HG02885 (cell line): Measurements from ENCODE around the gene AIFM2.
"Not testable (repeated sequence)": the region's sequence is repeated elsewhere in the genome, so short reads cannot be mapped to it uniquely, and the experiment has no call there.

Experiments used
- ATAC-seq: cut with Tn5 transposase; IDR thresholded peaks from one replicate; pipeline ENCODE4 v1.9.1; 2021; ENCODE audit warnings: mild to moderate bottlenecking; ENCODE audit not compliant: unreplicated experiment, poor library complexity

AIFM2 gene

DNA sequence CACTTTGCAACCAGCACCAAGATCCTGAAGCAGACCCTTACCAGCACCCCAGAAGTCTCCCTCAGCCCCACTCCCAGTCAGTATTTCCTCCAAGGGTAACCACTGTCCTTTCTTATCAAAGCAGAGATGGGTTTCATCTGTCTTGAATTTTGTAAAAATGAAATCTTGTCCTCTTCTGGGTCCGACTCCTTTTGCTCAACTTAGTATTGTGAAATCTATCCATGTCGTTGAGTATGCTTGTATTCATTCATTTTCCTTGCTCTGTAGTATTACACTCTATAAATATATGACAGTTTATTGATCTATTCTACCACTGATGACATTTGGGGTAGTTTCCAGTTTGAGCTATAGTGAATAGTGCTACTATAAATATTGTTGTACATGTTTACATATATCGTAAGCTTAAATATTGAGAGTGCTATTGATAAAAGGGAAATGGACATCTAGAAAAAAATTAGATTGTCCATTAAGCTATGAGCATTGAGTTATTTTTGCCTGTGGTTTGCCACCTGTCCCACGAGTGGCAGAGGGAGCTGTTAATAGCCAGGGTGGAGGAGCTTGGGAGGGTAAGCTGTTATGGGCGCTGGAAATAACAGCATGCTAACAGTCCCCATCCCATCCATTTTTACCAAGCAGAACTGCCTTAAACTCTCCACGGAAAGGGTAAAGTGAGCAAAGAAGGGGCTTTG is 36.5 kb downstream of the AIFM2 start:
- no peak for ATAC-seq

DNA sequence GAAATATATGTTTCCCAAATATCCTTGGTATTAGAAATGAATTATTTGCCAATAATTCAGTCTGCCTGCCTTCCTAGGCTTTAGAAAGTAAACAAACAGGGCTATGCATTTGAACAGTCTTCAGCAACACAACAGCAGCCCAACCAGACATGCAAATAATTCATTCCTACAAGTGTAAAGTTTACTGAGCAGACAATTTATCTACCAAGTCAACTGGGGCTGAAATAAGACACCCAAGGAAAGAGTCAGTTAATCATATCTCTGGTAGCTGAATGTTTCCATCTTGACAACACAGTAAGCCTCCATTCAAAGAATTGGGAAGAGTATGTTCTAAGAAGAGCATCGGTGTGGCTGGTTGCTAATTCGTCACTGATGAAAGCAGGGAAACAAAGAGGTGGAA is 38.4 kb downstream of the AIFM2 start:
- no peak for ATAC-seq

DNA sequence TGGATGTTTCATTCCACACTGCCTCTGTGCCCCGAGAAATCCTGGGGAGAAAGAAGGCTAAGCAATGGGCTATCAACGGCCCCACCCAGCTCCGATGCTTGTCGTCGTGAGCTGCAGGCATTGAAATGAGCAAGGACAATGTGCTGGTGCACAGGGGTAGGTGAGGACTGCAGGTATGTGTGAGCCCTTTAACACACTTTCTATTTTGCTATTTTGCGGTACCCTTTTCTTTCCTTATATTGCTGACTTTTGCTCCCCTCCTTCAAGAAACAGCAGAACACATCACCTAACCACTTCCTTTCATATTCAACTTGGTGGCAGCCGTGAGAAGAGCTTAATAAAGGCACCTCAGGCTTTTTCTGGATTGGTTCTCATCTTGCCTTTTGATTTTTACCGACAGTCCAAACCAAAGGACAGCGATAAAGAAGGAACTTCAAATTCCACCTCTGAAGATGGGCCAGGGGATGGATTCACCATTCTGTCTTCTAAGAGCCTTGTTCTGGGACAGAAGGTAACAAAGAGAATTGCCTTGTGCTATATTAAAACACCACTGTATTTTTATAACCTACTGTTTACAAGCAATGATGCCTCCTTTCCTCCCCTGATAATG is 39.2 kb downstream of the AIFM2 start:
- ATAC-seq = no peak

DNA sequence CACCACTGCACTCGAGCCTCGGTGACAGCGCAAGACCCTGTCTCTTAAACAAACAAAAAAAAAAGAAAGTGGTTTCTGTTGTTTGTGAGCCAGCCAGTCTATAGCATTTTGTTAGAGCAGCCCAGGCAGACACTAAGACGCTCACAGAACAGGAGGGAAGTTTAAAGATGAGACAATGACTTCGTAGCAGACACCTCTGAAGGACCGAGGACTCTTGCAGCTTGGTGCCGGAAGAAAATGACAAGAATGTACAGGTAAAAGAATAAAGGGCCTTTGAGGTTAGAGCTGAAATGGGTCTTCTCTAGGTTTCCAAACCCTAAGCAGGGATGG is 40.3 kb downstream of the AIFM2 start:
- ATAC-seq = no peak

DNA sequence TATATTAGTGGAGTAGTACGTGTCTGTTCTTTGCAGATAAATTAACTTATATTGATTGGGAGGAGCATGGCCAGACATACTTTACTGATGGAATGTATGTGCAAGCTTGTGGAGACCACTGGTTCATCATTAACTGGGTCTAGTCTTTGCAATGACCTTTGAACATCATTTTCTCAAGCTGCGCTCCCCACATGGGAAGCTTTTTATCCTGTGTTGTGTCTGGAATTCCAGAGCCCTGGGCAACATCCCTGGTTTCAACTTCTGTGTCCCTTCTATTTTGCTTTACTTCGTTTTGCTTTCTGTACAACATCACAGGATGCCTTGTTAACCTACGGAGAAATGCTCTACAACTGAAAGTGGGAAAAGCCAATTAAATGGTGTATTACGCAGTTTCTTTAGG is 41.7 kb downstream of the AIFM2 start:
- ATAC-seq = no peak

DNA sequence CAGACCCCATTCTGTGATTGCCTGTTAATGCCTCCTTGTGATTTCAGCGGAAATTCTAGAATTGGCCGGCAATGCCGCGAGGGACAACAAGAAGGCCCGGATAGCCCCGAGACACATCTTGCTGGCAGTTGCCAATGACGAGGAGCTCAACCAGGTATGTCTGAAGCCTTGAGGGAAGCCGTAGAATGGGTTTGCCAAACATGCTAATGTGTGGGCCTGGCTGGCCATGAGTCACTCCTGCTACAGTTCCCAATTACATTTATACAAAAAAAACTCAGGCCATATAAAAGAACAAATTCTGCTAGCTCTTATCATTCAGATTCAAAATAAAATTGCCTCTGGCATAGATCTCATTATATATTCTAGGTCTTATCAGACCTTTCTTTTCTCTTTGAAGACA is 42.6 kb downstream of the AIFM2 start:
- no peak for ATAC-seq

DNA sequence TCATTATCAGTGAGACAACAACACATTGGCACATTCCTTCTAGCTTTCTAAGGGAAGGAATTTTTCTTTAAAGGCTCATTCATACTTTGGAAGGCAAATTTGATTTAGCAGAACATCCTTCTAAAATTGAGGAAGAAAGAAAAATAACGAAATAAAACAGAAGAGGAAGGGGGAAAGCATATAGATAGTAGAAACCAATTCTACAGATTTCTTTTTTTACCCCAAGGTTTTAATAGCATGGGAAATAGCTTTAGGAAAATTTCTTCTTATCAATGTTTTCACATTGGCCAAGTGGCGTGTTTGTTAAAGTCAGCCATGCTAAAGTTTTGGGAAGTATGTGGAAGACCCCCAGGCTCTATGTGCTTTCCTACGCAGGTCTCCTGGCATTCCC is 44.3 kb downstream of the AIFM2 start:
- ATAC-seq = no peak

DNA sequence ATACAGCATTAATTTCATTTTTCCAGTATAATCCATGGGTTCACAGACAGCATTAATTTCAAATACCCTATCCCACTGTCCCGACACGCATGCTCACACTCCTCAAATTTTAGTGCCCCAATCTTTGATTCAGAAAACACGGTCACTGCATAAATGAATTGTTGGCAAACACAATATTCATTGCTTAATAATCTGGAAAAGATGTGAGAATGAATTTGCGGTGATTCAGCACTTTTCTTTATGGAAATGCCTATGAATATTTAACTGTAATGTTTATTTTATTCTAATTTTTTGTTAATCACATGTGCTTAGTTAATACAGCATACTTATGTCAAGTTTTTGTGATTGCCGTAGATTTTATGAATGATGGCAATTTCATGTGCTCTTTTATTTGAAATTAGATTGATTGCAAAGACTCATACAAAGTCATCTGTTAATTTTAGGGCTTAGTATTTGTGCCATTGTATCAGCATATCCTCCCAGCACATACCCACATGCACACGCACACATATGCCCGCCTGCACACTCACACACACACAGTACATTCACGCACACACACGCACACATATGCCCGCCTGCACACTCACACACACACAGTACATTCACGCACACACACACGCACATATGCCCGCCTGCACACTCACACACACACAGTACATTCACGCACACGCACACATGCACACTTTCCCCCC is 44.9 kb downstream of the AIFM2 start:
- ATAC-seq = no peak

DNA sequence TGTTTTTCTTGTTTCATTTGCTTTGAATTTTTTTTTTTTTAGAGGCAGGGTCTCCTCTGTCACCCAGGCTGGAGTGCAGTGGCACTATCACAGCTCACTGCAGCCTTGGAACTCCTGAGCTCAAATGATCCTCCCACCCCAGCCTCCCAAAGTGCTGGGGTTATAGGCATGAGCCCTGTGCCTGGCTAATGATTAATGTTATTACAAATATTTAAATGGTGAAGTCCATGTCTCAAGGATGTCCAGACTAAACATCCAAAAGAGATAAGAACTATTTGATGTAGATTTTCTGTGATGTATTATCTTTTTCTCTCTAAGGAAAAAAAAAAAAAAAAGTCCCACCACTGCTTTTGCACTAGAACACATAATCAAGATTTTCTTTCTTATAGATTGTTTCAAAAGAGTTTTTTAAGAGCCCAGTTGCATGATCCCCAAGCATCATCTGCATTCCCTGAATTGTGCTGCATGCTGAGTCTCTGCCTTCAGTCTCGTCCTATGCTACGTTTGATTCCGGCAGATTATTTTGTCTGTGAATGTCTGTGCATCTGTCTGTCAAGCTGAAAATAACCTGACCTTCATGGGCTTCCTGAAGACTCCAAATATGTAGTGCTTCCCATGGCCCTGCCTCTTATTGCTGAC is 46.5 kb downstream of the AIFM2 start:
- ATAC-seq = no peak

DNA sequence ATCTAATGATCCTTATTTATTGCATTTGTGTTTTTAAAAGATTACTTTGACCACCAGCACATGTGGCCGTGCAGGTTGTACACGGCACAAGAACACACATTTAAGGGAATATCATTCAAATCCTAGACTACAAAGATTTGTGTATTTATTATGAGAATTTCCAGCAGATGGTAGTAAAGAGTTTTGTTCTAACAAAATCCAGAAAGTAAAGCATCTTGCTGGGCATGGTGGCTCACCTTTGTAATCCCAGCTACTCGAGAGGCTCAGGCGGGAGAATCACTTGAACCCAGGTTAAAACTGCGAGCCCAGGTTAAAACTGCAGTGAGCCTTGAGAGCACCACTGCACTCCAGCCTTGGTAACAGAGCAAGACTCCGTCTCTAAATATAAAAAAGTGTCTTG is 48.4 kb downstream of the AIFM2 start:
- no peak for ATAC-seq

DNA sequence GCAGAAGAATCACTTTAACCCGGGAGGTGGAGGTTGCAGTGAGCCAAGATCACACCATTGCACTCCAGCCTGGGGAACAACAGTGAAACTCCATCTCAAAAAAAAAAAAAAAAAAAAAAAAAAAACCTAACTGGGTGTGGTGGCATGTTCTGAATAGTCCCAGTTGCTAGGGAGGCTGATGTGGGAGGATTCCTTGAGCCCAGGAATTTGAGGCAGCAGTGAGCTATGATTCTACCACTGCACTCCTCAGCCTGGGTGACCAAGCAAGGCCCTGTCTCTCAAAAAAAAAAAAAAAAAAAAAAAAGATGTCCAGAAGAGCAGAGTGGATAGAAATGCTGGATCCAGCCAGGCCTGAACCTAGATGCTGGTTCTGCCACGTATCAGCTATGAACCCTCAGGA is 51.8 kb downstream of the AIFM2 start:
- not testable (repeated sequence) for ATAC-seq

DNA sequence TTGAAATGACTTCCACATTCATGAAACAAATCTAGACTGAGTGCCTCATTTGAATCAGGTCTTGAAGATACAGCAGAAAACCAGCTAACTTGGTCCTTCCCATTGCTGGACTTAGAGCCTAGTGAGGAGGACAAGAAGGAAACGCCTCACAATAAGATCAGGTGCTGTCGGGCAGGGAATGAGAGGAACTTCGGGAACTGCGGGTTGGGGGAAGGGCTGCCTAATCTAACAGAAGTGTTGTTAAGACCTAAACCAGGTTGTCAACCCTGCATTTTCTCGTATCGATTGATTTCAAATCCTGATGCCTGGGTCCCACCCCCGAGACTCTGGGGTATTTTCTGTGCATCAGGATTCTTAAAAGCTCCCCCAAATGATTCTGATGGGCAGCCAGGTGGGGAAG is 53.7 kb downstream of the AIFM2 start:
- no peak for ATAC-seq

DNA sequence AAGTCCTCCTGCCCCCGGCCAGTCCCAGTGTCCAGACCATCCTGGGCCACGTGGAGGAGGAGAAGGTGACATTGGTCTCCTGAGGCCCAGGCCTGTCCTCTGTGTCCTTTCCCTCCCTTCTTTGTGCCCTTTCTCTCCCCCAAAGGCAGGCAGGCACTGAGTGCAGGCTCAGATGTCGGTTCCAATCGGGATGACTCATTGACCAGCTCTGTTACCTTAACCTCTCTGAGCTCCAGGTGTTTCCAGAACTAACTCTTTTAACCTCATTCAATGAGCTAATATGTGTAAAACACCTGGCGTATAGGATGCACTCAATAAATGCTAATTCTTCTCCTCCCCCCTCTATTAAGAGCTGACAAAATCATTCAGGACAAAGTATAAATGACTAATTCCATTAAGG is 54.3 kb downstream of the AIFM2 start:
- ATAC-seq = no peak

DNA sequence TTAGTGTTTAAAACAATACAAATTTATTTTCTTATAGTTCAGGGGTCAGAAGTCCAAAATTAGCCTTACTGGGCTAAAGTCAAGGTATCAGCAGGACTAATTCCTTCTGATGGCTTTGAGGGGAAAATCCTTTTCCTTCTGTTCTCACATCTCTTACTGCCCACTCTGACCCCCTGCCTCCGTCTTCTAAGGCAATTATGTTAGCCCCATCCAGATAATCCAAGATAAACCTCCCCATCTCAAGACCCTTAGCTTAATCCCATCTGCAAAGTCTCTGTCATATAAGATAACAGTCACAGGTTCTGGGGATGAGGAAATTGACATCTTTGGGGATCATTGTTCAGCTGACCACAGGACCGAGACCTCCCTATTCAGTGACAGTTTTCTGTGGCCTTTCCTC is 57.7 kb downstream of the AIFM2 start:
- no peak for ATAC-seq

DNA sequence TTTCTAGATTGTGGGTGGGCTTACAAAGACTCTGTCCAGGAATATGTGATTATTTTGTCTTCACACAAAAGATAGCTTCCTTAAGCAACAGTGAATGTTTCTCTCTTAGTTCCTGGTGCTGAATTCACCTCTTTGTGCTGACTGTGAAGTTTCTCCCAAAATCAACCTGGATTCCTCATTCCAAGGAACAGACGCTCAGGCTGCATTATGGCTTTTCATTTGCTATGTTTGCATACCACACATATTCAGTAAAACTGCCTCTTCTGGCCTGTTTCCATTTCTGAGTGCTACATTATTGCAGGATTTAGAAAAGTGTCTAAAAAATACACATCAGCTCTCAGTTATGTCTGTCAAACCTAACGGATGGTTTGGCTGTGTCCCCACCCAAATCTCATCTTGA is 58.5 kb downstream of the AIFM2 start:
- ATAC-seq = no peak

DNA sequence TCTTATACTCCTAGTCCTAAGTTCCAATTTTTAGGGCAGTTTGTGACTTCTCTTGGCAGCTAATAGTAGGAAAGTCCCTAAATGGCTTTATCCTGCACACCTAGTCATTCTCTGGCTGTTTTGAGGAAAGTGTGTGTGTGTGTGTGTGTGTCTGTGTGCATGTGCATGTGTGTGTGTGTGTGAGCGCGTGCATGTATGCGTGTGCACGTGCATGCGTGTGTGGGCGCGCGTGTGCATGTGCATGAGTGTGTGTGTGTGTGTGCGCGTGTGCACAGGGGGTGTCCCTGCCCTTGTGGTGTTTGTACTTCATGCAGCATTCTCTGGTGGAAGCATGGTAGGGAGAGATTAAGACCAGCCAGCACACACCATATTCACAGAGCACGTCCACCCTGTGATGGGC is 61.8 kb downstream of the AIFM2 start:
- ATAC-seq = no peak

DNA sequence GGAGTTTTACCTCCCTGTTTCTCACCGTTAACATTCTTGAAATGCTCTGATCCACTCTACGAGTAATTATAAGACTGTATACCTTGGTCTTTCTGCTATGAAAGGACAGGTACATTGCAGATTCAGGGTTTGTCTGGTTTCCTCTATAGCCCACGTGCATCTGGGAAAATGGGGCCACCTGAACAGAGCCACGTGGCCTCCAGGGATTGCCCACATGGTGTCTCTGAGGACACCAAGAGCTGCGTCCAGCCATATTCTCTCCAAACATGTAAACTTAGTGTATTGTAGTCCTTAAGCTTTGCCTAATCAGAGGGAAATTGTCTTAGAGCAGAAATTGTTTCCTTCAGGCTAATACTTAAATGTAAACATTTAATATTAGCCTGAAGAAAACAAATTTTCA is 63.3 kb downstream of the AIFM2 start:
- no peak for ATAC-seq

DNA sequence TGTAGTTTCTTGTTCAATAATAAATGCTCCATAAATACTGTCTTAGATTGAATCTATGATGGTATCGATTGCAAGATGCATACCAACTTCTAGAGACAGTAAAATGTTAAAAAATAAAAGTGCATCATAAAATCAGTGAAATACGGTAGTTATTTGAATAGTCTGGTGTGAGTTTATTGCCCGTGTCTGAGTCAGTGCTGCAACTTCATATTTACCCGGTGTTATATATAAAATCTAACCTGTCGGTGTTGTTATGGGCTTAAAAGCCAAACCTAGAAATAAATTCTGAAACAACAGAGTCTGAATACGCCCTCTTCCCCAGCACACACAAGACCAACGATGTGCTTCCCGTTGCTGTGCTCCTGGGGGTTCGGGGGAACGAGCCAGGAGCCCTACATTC is 63.7 kb downstream of the AIFM2 start:
- no peak for ATAC-seq

DNA sequence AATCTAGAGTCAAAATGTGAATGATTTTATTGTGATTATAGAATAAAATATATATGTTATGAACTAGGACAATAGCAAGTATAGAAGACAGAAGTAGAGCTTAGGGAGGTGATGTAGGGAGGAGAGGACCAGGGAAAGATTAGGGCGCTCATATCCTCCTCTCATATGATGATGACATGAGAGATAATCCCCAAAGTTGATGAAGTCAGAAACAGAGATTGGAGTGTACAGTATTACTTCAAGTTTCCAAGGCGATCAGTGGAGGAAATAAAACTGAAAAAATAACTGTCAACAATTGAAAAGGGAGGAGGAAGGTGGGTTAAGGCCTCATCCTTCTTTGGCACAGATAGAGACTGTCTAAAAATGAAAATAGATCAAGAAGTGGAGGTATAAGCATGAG is 65.0 kb downstream of the AIFM2 start:
- ATAC-seq = no peak

DNA sequence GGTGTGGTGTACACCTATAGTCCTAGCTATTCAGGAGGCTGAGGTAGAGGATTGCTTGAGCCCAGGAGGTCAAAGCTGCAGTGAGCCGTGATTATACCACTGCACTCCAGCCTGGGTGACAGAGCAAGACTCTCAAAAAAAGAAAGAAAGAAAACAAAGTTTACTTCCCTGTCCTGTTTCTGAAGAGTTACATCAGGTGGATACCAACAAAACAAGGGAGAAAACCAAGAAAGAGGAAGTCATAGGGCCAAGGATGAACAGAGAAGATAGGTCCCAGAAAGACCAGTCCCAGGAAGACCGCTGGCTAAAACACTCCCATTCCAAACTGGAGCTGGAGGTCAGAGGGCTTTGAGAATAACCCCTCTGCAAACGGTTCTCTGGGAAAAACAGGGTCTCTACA is 66.4 kb downstream of the AIFM2 start:
- ATAC-seq = no peak

DNA sequence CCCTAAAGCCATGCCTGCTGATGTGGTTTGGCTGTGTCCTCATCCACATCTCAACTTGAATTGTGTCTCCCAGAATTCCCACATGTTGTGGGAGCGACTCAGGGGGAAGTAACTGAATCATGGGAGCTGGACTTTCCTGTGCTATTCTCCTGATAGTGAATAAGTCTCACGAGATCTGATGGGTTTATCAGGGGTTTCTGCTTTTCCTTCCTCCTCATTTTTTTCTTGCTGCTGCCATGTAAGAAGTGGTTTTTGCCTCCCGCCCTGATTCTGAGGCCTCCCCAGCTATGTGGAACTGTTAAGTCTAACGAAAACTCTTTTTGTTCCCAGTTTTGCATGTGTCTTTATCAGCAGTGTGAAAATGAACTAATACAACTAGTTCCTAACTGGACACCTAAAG is 68.1 kb downstream of the AIFM2 start:
- ATAC-seq = no peak
